ENCODE data around the gene IGDCC3.
"Not testable (repeated sequence)": the region's sequence is repeated elsewhere in the genome, so short reads cannot be mapped to it uniquely, and the experiment has no call there.

DNA sequence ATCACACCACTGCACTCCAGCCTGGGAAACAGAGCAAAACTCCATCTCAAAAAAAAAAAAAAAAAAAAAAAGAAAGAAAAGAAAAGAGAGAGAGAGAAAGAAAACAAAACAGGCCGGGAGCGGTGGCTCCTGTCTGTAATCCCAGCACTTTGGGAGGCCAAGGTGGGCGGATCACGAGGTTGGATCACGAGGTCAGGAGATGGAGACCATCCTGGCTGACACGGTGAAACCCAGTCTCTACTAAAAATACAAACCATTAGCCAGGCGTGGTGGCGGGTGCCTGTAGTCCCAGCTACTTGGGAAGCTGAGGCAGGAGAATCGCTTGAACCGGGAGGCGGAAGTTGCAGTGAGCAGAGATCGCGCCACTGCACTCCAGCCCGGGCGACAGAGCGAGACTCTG lies 20.7 kb upstream of the IGDCC3 start:
- TF ChIP-seq POLR2A (IDR thresholded peaks at IDR 0.05; ENCODE audit: low read length); GATA1 (IDR thresholded peaks at IDR 0.05; ENCODE audit: low read depth, low read length): not testable (repeated sequence)

All from erythroblast (primary cell).